Activated CD4-positive, alpha-beta memory T cell treated with anti-CD3 and anti-CD28 coated beads, Interleukin-2, amount 10 ng/mL, durations not matched to agents 7 days and 5 days (primary cell): Measurements from ENCODE around the gene SON. TPM values are rescaled to one million over a fixed set of nuclear protein-coding genes. Genes with fewer than 3 reads are reported as not detected.

ENCODE experiments used
- total RNA-seq, 2 experiments: library from RNA; stranded (reverse); gene quantifications; one replicate each; pipeline ENCODE4 v1.2.3, GENCODE V29; 2021

The SON gene
- total RNA-seq, 2 experiments from 2014 or later = 279 to 290 TPM

Other genes with a start within 250 kb of the SON start
- gene IFNAR1, start 218.1 kb upstream of the SON start, total RNA-seq = 10 to 100 TPM; 38.6 to 39.3 TPM
- gene IFNGR2, start 139.6 kb upstream of the SON start, total RNA-seq = 1 to 10 TPM; 4.6 to 4.7 TPM
- gene TMEM50B, start 63.1 kb upstream of the SON start, total RNA-seq = 10 to 100 TPM; 26.5 to 28.2 TPM
- gene DNAJC28, start 51.3 kb upstream of the SON start, total RNA-seq = under 1 TPM; 0.55 to 0.60 TPM
- 100 to 1,000 TPM; 108 to 111 TPM for gene GART, start 921 bp upstream of the SON start, total RNA-seq
- 10 to 100 TPM; 35.4 to 35.5 TPM for gene DONSON, start 45.6 kb downstream of the SON start, total RNA-seq
- gene CRYZL1, start 98.7 kb downstream of the SON start, total RNA-seq = 10 to 100 TPM; 33.6 to 39.3 TPM
- gene ITSN1, start 99.5 kb downstream of the SON start, total RNA-seq = 1 to 10 TPM; 2.7 to 4.0 TPM